SU-DHL-6 (cell line): Measurements from ENCODE around the gene C12orf43.

ENCODE experiments used
- H2AFZ ChIP-seq: fragments of 200-600 bp; sonication (generic); 2 replicates; pipeline ENCODE4 v1.6.1; 2014; ENCODE audit warnings: low read depth, mild to moderate bottlenecking, moderate library complexity, mixed read lengths, antibody characterized with exemption, low read length; ENCODE audit not compliant: severe bottlenecking
- H3F3A ChIP-seq: fragments of 200-600 bp; shearing (Covaris generic); 2 replicates; pipeline ENCODE4 v1.6.0; 2016; ENCODE audit warnings: antibody characterized with exemption, mild to moderate bottlenecking; ENCODE audit not compliant: insufficient read depth
- H3K27ac ChIP-seq: fragments of 200-600 bp; sonication (generic); 2 replicates; pipeline ENCODE4 v1.5.1; 2016; ENCODE audit warnings: low read depth, mild to moderate bottlenecking, low read length, moderate library complexity, mixed read lengths
- H3K27me3 ChIP-seq: fragments of 200-600 bp; sonication (generic), shearing (Covaris generic); 2 replicates; pipeline ENCODE4 v1.6.0; 2014; ENCODE audit warnings: mild to moderate bottlenecking, low read length
- H3K36me3 ChIP-seq: fragments of 200-600 bp; sonication (generic); 2 replicates; pipeline ENCODE4 v1.6.1; 2014; ENCODE audit warnings: mild to moderate bottlenecking, low read length, mixed read lengths
- H3K4me2 ChIP-seq: fragments of 300-600, 200-600 bp; shearing (Covaris generic), sonication (generic); 2 replicates; pipeline ENCODE4 v1.6.0; 2014; ENCODE audit warnings: low read length, low read depth, mild to moderate bottlenecking; ENCODE audit not compliant: poor library complexity, severe bottlenecking
- H3K4me3 ChIP-seq: fragments of 200-600 bp; sonication (generic); 2 replicates; pipeline ENCODE4 v1.5.1; 2014; ENCODE audit warnings: antibody characterized with exemption, low read length, mild to moderate bottlenecking, mixed read lengths; ENCODE audit not compliant: insufficient read depth, poor library complexity, severe bottlenecking
- H3K79me2 ChIP-seq: fragments of 200-600 bp; sonication (generic); 2 replicates; pipeline ENCODE4 v1.6.1; 2014; ENCODE audit warnings: mild to moderate bottlenecking, low read length, moderate library complexity; ENCODE audit not compliant: insufficient read depth
- H3K9ac ChIP-seq: fragments of 200-600 bp; sonication (generic); 2 replicates; pipeline ENCODE4 v1.7.0; 2014; ENCODE audit warnings: mild to moderate bottlenecking, low read length
- H3K9me2 ChIP-seq: fragments of 200-600 bp; sonication (generic); replicated peaks from 2 replicates; pipeline ENCODE4 v1.6.1; 2014; ENCODE audit warnings: low read length; ENCODE audit not compliant: insufficient read depth
- H3K9me3 ChIP-seq: fragments of 200-600 bp; sonication (generic); 2 replicates; pipeline ENCODE4 v1.6.1; 2014; ENCODE audit warnings: low read length, mixed read lengths; ENCODE audit not compliant: insufficient read depth
- H4K20me1 ChIP-seq: fragments of 200-600 bp; sonication (generic); 2 replicates; pipeline ENCODE4 v1.6.1; 2014; ENCODE audit warnings: low read depth, mild to moderate bottlenecking, antibody characterized with exemption, low read length, moderate library complexity, mixed read lengths
- CTCF ChIP-seq: fragments of 200-600 bp; sonication (generic); IDR thresholded peaks from one replicate; pipeline ENCODE4 v1.5.1; 2017; ENCODE audit warnings: antibody characterized with exemption, mild to moderate bottlenecking, low read length, moderate library complexity; ENCODE audit not compliant: insufficient read depth, poor library complexity, severe bottlenecking
- EZH2phosphoT487 ChIP-seq: fragments of 200-600 bp; sonication (generic), shearing (Covaris generic); conservative IDR thresholded peaks from 2 replicates; pipeline ENCODE4 v1.6.1; 2018; ENCODE audit warnings: mild to moderate bottlenecking, antibody characterized with exemption, low read length, moderate library complexity, mixed read lengths

C12orf43 gene

GRCh38 chr12:121003650-121004049 is 12.6 kb downstream of the C12orf43 start:
- Histone ChIP-seq H3K9me2 (no peaks in the 10 kb centered on the region), H3F3A (no peaks in the 10 kb centered on the region), H3K27ac (no peak overlapping the region), H3K4me3 (no peak overlapping the region), H3K9me3 (no peaks in the 10 kb centered on the region), H4K20me1 (no peaks in the 10 kb centered on the region), H2AFZ (no peak overlapping the region), H3K4me2 (no peak overlapping the region), H3K27me3 (no peaks in the 10 kb centered on the region), H3K36me3 (0 out of 2 replicates have a peak, but pooled peaks cover 2% of the 10 kb centered on the region), H3K9ac (no peak overlapping the region), H3K79me2 (no peaks in the 10 kb centered on the region)
- TF ChIP-seq CTCF (no peak), EZH2phosphoT487 (no peak)

GRCh38 chr12:121001841-121002483 is 14.3 kb downstream of the C12orf43 start:
- Histone ChIP-seq H3K9me2 (no peaks in the 10 kb centered on the region), H3K27ac (no peak overlapping the region), H3K9ac (no peak overlapping the region)

GRCh38 chr12:121001060-121001459 is 15.2 kb downstream of the C12orf43 start:
- Histone ChIP-seq H3K4me2 (no peak overlapping the region), H3K9ac (no peak overlapping the region), H3K27me3 (no peaks in the 10 kb centered on the region), H3K9me3 (no peaks in the 10 kb centered on the region), H3K27ac (no peak overlapping the region), H3K9me2 (no peaks in the 10 kb centered on the region), H3K36me3 (0 out of 2 replicates have a peak, but pooled peaks cover 2% of the 10 kb centered on the region), H3K79me2 (no peaks in the 10 kb centered on the region), H4K20me1 (no peaks in the 10 kb centered on the region), H3K4me3 (no peak overlapping the region), H2AFZ (no peak overlapping the region), H3F3A (no peaks in the 10 kb centered on the region)
- TF ChIP-seq EZH2phosphoT487 (no peak), CTCF (no peak)

More at GRCh38 chr12:121001841-121002483, 14.3 kb downstream of the C12orf43 start:
- Histone ChIP-seq H3K36me3 (0 out of 2 replicates have a peak, but pooled peaks cover 2% of the 10 kb centered on the region), H4K20me1 (no peaks in the 10 kb centered on the region), H2AFZ (no peak overlapping the region), H3K79me2 (no peaks in the 10 kb centered on the region), H3K27me3 (no peaks in the 10 kb centered on the region), H3K9me3 (no peaks in the 10 kb centered on the region), H3K4me2 (no peak overlapping the region), H3F3A (no peaks in the 10 kb centered on the region), H3K4me3 (no peak overlapping the region)
- TF ChIP-seq CTCF, result no peak
- TF ChIP-seq EZH2phosphoT487, result no peak
